A673 (cell line): ENCODE measurements around the gene LTO1.

Experiments used
- CTCF ChIP-seq: fragments of 300-800, 200-600 bp; sonication (generic); conservative IDR thresholded peaks from 2 replicates; pipeline ENCODE4 v1.5.1; 2017; ENCODE audit warnings: low read depth, mild to moderate bottlenecking, antibody characterized with exemption, low read length, moderate library complexity, mixed read lengths
- EZH2 ChIP-seq: fragments of 200-600 bp; sonication (generic); IDR thresholded peaks from 2 replicates; pipeline ENCODE4 v1.6.1; 2017; ENCODE audit warnings: borderline replicate concordance, low read depth, mild to moderate bottlenecking, mixed read lengths, antibody characterized with exemption, low read length; ENCODE audit not compliant: poor library complexity, severe bottlenecking

- TF ChIP-seq CTCF (no peak), EZH2 (no peak)
Measured at GRCh38 chr11:69651834-69652620, 23.1 kb downstream of the LTO1 start.
